LNCaP clone FGC (cell line): ENCODE results near the gene TCP11L2.
"Not testable (repeated sequence)": the region's sequence is repeated elsewhere in the genome, so short reads cannot be mapped to it uniquely, and the experiment has no call there.

Experiments
- DNase-seq: peaks from one replicate; pipeline ENCODE4 v3.0.0-alpha.2; 2011; ENCODE audit warnings: low read depth
- H3K4me3 ChIP-seq: 2 replicates; pipeline ENCODE4 v1.5.1; 2011; ENCODE audit warnings: mild to moderate bottlenecking, low read depth, low read length, control low read depth
- TF ChIP-seq, protein P1 (sequence below): IDR thresholded peaks from 2 replicates; pipeline ENCODE4 v1.5.1; 2012; ENCODE audit warnings: mild to moderate bottlenecking; ENCODE audit not compliant: control insufficient read depth, insufficient read depth; ENCODE audit errors: extremely low read depth

Gene TCP11L2

DNA sequence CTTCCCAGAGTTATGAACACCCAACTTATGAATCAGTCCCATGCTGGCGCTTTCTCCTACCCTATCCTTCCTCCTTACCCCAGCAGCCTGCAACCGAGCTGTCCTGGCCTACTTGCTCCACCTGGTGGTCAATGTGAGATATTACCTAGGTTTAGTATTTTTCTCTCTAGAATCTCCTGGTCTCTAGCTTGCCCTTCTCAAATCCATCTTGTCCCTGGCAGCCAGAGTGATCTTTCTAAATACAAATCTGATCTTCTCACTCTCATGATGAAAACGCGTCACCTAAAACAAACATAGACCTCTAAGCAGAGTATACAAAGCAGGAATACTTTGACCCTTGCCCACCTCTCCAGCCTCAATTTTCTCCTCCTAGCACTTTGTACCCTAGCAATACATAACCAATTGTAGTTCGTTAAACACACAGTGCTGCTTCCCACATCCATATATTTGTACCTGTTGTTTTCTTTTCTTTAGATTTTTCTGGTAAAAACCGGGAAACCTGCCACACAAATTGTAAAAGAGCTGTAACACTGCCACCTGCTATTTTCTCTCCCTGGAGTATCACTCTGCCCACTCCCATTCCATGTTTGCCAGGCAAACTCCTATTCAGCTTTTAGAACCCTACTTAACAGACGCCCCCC, 20.0 kb upstream of the TCP11L2 start:
- DNase-seq: no peak
- TF ChIP-seq, protein P1, sequence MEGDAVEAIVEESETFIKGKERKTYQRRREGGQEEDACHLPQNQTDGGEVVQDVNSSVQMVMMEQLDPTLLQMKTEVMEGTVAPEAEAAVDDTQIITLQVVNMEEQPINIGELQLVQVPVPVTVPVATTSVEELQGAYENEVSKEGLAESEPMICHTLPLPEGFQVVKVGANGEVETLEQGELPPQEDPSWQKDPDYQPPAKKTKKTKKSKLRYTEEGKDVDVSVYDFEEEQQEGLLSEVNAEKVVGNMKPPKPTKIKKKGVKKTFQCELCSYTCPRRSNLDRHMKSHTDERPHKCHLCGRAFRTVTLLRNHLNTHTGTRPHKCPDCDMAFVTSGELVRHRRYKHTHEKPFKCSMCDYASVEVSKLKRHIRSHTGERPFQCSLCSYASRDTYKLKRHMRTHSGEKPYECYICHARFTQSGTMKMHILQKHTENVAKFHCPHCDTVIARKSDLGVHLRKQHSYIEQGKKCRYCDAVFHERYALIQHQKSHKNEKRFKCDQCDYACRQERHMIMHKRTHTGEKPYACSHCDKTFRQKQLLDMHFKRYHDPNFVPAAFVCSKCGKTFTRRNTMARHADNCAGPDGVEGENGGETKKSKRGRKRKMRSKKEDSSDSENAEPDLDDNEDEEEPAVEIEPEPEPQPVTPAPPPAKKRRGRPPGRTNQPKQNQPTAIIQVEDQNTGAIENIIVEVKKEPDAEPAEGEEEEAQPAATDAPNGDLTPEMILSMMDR: peak; percentile 60
- H3K4me3 ChIP-seq: no peak overlapping the region

DNA sequence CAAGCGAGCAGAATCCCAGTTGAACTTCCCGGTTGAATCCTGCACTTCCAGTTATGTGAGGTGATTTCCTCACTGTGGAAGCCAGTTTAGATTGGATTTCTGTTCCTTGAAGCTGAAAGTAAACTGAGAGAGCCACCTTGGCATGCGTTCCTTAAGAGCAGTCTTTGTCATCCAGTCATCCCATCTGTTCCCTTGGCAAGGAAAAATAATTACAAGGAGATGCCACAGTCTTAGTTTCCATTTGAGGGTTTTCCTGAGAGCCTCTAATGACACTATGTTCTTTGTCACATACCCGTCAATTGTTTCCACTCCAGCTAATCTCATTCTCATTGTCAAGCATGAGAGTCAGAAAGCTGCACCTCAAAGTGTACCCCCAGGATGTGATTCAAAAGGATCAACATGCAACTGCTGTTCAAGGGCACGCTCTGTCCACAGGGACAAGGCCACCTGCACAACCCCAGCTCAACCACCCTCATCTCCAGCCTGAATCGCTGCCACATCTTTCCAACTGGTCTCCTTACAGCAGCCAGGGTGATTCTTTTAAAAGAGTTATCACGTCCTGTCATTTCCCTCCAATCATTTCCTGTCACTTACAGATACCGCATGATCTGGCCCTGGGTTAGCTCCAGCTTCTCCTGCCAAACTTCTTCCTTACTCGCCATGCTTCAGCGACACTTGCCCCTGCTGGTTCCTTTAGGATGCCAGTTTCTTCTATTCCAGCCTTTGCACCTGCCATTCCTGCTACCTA, 18.0 kb upstream of the TCP11L2 start:
- peak; percentile 80 for DNase-seq
- H3K4me3 ChIP-seq: no peak overlapping the region
- TF ChIP-seq, protein P1: no peak

DNA sequence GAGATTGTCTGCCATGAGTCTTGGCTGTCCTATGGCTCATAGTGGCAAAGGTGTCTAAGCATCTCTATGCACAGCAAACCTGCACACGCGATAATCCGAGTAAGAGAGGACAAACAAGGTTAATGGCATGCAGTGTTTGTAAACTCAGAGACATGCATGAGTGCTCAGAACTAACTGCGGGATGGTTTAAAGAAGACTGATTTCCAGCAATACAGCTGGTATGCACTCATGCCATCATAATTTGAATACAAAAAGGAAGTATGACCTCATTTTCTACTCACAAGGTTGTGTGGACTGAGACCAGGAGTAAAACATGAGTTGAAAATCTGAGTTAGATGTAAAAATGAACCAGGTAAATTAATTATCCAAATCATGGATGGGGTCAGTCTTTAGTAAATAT, 16.6 kb upstream of the TCP11L2 start:
- TF ChIP-seq, protein P1: no peak
- no peak for DNase-seq
- H3K4me3 ChIP-seq: no peak overlapping the region

DNA sequence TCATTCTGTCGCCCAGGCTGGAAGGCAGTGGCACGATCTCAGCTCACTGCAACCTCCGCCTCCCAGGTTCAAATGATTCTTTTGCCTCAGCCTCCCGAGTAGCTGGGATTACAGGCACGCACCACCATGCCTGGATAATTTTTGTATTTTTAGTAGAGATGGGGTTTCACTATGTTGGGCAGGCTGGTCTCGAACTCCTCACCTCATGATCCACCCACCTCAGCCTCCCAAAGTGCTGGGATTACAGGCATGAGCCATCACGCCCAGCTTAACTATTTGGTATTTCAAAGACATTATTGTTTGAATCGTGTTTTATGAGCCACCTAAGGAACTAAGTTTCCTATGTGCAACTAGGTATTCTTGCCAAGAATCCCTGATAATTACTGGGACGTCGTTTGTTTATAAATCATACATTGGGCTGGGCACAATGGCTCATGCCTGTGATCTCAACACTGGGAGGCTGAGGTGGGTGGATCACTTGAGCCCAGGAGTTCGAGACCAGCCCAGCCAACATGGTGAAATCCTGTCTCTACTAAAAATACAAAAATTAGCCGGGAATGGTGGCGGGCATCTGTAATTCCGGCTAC, 15.9 kb upstream of the TCP11L2 start:
- not testable (repeated sequence) for H3K4me3 ChIP-seq, DNase-seq

DNA sequence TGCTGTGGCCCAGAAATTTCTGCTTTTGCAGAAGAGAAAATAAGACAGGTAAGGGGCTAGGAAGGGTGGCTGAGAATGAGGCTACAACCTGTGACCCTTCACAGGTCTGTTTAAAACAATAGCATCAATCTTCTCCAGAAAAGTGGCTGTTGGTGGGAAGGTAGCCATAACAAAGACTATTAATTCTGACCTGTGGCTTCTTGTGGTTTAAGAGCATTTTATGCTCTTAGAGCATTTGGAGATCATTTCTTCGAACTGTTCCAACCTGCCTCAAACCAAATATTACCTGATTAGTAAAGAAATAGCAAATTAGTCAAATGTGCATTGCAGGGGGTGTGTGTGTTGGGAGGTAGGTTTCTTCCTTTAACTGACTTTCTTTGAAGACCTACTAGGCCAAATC, 15.2 kb upstream of the TCP11L2 start:
- TF ChIP-seq, protein P1: no peak
- no peak for DNase-seq
- H3K4me3 ChIP-seq: no peak overlapping the region

DNA sequence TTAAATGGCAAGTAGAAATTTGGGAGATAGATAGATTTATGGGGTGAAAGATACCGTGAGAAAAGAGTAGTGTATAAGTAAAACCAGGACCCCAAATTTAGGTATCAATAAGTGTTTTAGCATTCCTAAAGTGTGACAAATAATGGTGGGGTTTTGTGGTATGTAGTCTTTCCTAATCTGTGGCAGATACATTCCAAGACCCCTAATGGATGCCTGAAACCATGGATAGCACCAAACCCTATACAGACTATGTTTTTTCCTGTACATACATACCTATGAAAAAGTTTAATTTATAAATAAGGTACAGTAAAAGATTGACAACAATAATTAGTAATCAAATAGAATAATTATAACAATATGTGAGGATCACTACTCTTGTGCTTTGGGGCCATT, 14.4 kb upstream of the TCP11L2 start:
- DNase-seq: no peak
- H3K4me3 ChIP-seq: no peak overlapping the region
- TF ChIP-seq, protein P1: no peak

DNA sequence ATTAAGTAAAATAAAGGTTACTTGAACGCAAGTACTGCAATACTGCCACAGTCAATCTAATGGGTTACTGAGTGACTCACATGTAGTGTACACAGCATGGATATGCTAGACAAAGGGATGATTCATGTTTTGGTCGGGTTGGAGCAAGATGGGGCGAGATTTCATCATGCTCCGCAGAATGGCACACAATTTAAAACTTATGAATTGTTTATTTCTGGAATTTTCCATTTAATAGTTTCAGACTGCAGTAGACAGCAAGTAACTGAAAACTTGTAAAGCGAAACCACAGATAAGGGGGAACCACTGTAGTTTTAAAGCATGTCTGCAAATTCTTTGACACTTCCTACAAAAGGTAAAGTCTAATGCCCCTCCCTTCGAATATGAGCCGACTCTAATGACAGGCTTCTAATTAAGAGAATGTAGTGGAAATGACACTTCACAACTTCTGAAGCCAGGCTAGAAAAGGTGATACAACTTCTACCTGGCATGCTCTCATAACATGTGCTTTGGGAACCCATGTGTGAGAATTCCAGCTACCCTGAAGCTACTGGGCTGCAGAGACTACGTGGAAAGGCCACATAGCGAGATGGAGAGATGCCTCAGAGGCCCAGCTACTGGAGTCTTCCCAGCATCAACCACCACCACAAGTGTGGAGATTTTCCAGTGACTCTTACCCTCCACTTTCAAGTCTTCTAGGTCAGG, 13.9 kb upstream of the TCP11L2 start:
- H3K4me3 ChIP-seq: no peak overlapping the region

More for the DNA sequence above, 13.9 kb upstream of the TCP11L2 start:
- TF ChIP-seq, protein P1: no peak
- DNase-seq: no peak
